Uterus (tissue), 4 donors: ENCODE measurements around the gene SUGCT. TPM values are rescaled to one million over a fixed set of nuclear protein-coding genes. Genes with fewer than 3 reads are reported as not detected.

Experiments used
- DNase-seq, 2 donors: peaks; one replicate each; pipeline ENCODE4 v3.0.0-alpha.2; 2019 to 2020
- H3K27ac ChIP-seq, 2 donors: fragments of 200-600 bp; sonication (generic); 1 replicate in 1 of 2; 2 replicates in 1 of 2; pipeline ENCODE4 v1.5.1; 2016 to 2018
- H3K27me3 ChIP-seq, 2 donors: fragments of 200-600 bp; sonication (generic); one replicate each; pipeline ENCODE4 v1.5.1; 2018 to 2019; ENCODE audit warnings: control low read depth in 1 of 2
- H3K36me3 ChIP-seq, 2 donors: fragments of 200-600 bp; sonication (generic); one replicate each; pipeline ENCODE4 v1.5.1; 2019; ENCODE audit warnings: control low read depth in 1 of 2
- H3K4me1 ChIP-seq, 2 donors: fragments of 200-600 bp; sonication (generic); one replicate each; pipeline ENCODE4 v1.5.1; 2018 to 2019; ENCODE audit warnings: control low read depth in 1 of 2
- H3K4me3 ChIP-seq, 2 donors: fragments of 200-600 bp; sonication (generic); 1 replicate in 1 of 2; 2 replicates in 1 of 2; pipeline ENCODE4 v1.5.1; 2018 to 2019; ENCODE audit warnings: mild to moderate bottlenecking in 1 of 2
- H3K9me3 ChIP-seq, 2 donors: fragments of 200-600 bp; sonication (generic); one replicate each; pipeline ENCODE4 v1.5.1; 2019; ENCODE audit warnings: control low read depth in 1 of 2
- POLR2A ChIP-seq, 2 donors: fragments of 450-650 bp; IDR thresholded peaks; one replicate each; pipeline ENCODE4 v1.6.1; 2016; ENCODE audit warnings: antibody characterized with exemption in 2 of 2, mild to moderate bottlenecking in 1 of 2, moderate library complexity in 1 of 2
- intact Hi-C: fragments of 100-400 bp; cut with DNase I; formaldehyde crosslinking; loops from one replicate; pipeline ENCODE4 v1.15.1; 2023; ENCODE audit warnings: low total_unique reads
- small RNA-seq: library from RNA; depleted of rRNA; stranded (forward); fragments of <200 nt; gene quantifications from one replicate; pipeline ENCODE3, GENCODE V24; 2016
- total RNA-seq, 4 donors: library from RNA; depleted of rRNA in 3 of 4; stranded (reverse); fragments of >200 nt in 3 of 4; gene quantifications; one replicate each; pipeline versions ENCODE4 v1.1.0 to v1.2.4, GENCODE V29; 2014 to 2023
- TF ChIP-seq, protein P1 (sequence below), 4 experiments: fragments of 200-600 bp in 2 of 4; fragments of 450-650 bp in 2 of 4; sonication (generic) in 2 of 4; IDR thresholded peaks; one replicate each; pipeline ENCODE4 v1.5.1; 2016 to 2019; ENCODE audit warnings: antibody characterized with exemption in 4 of 4, mild to moderate bottlenecking in 2 of 4, moderate library complexity in 1 of 4
- donor health status: DM: yes; HTN: yes; CAD: no.

The SUGCT gene
- total RNA-seq, 4 donors from 2014 or later = 2.0 to 9.6 (median 6.3) TPM; not detected in 1

DNA sequence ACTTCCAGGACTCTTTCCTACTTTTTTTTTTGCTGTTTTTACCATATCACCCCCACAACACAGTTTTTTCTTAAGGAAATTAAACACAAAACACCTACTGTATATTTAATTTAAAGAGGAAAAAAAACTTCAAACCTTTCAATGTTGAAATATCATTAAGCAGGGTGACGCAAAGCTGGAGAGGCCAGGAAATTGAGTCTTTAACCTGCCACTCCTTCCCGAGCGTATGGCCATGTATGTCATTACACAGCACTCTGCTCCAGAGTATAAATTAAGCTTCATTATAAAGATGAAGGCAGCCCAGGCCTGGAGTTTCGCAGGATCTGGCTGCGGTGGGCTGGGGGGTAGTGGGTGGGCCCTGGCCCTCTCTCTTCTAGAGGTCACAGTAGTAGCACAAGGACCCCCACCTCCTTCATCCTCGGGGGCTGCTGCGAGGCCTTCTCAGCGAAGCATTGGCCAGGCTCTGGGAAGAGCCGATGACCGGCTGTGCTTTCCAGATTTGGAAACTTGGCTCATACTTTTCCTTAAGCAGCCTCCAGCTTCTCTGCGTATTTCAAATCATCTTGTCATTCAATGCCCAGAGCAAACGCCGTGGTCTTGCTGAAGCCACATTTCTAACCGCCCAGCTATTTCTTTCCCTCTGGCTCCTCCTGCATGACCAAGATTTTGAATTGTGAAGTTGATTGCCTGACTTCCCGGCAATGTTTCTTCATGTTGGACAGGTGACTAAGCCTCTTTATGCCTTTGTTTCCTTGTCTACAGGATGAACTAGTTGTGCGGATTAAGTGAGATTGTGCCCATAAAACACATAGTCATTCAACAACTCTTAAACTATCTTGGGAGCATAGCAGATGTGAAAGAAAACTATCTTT lies 765.1 kb downstream of the SUGCT start:
- DNase-seq = peak; percentile 49 to 56
- TF ChIP-seq, protein P1, sequence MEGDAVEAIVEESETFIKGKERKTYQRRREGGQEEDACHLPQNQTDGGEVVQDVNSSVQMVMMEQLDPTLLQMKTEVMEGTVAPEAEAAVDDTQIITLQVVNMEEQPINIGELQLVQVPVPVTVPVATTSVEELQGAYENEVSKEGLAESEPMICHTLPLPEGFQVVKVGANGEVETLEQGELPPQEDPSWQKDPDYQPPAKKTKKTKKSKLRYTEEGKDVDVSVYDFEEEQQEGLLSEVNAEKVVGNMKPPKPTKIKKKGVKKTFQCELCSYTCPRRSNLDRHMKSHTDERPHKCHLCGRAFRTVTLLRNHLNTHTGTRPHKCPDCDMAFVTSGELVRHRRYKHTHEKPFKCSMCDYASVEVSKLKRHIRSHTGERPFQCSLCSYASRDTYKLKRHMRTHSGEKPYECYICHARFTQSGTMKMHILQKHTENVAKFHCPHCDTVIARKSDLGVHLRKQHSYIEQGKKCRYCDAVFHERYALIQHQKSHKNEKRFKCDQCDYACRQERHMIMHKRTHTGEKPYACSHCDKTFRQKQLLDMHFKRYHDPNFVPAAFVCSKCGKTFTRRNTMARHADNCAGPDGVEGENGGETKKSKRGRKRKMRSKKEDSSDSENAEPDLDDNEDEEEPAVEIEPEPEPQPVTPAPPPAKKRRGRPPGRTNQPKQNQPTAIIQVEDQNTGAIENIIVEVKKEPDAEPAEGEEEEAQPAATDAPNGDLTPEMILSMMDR (IDR thresholded peaks at IDR 0.05) = no peak
- no peak for TF ChIP-seq POLR2A (IDR thresholded peaks at IDR 0.05)

DNA sequence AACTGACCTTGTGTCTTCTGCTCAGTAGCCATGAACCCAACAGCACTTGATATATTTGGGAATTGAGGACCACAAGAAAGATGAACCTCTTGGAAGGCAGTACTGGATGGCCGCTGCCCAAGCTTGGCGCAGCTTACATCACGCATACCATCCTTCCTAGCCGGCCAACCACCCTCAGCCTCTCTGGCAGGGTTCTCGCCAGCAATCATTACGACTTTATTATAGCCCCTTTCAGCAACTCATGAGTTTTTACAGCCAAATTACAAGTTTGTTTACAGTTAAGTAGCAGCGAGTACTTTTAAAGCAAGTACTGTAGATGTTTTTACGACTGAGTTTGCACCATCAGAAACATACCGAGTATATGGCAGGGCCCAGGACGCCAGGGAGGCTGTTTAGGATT lies 769.1 kb downstream of the SUGCT start:
- intact Hi-C loops = no loop called here
- peak overlapping the region; percentile 56 to 60 for H3K27ac ChIP-seq
- TF ChIP-seq, protein P1 (IDR thresholded peaks at IDR 0.05) = no peak
- TF ChIP-seq POLR2A (IDR thresholded peaks at IDR 0.05) = no peak
- no peaks in the 10 kb centered on the region for H3K36me3 ChIP-seq
- no peaks in the 10 kb centered on the region for H3K27me3 ChIP-seq
- no peak overlapping the region for H3K4me3 ChIP-seq
- peak; percentile 45 to 47 for DNase-seq
- no peaks in the 10 kb centered on the region for H3K9me3 ChIP-seq
- H3K4me1 ChIP-seq = peaks cover 0 to under 1% of the 10 kb centered on the region in 2 donors

More for the DNA sequence above, 765.1 kb downstream of the SUGCT start:
- Histone ChIP-seq H3K27me3 (no peaks in the 10 kb centered on the region), H3K9me3 (no peaks in the 10 kb centered on the region), H3K4me3 (peak overlapping the region in 1 of 2 donors; percentile 11), H3K27ac (peak overlapping the region; percentile 61 to 89), H3K4me1 (peaks cover 0 to 3% of the 10 kb centered on the region in 2 donors), H3K36me3 (no peaks in the 10 kb centered on the region)
- intact Hi-C loops = no loop called here

DNA sequence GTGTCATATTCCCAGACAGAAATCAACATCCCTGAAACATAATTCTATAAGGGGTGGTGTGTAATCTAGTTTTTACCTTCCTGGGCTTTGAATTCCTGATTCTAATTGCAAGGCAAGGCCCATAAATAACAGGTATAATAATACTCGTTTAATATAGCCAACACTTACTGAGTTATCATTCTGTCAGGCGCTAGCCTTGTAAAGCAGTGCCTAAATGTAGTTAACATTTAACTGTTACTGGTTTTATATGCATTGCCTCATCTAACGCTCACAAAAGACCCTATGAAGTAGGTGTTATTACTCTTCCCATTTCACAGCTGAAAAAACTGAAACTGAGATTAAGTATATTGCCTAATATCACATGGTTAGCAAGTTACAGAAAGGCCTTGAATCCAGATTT lies 772.5 kb downstream of the SUGCT start:
- TF ChIP-seq, protein P1 (IDR thresholded peaks at IDR 0.05) = no peak
- no peak for TF ChIP-seq POLR2A (IDR thresholded peaks at IDR 0.05)
- Histone ChIP-seq H3K9me3 (no peaks in the 10 kb centered on the region), H3K4me3 (no peak overlapping the region), H3K4me1 (no peaks in the 10 kb centered on the region), H3K27ac (no peak overlapping the region), H3K36me3 (no peaks in the 10 kb centered on the region), H3K27me3 (no peaks in the 10 kb centered on the region)
- no peak for DNase-seq
- intact Hi-C loops = no loop called here

DNA sequence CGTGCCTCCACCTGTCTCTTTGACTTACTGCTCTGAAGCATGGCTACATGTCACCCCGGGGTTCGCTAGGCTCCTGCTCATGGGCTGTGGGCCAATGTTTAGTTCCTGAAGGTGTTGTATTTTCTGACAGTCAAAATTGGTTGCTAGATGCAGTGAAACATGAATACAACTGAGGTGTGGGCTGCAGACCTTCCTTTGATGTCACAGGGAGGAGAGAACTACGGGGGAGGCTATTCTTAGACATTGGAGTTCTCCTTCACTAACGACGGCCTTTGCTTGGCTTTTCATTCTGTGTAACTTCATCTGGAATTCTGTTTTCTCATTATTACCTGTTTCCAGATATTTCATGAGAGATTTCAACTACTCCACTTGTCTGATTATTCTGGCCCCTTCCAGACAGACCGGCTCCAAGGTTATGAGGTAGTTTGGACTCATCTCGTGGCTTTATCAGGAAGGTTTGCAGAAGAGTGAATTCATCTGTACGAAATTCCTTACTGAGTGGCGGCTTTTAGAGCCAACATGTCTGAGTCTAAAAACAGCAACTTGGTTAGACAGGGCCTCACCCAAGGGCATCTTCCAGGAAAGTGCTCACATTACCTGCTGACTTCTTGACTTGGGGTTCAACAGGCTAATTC lies 774.7 kb downstream of the SUGCT start:
- Histone ChIP-seq H3K36me3 (no peaks in the 10 kb centered on the region), H3K9me3 (no peaks in the 10 kb centered on the region), H3K4me1 (no peaks in the 10 kb centered on the region), H3K27me3 (no peaks in the 10 kb centered on the region), H3K4me3 (no peak overlapping the region), H3K27ac (peak overlapping the region; percentile 58 to 60)
- no peak for DNase-seq
- intact Hi-C loops = no loop called here
- TF ChIP-seq POLR2A (IDR thresholded peaks at IDR 0.05) = no peak
- TF ChIP-seq, protein P1 (IDR thresholded peaks at IDR 0.05) = no peak

Small RNA genes within 50 kb of the gene (small RNA-seq; reads per million reads assigned to genes)
- gene AC006023.1 (not detected), gene AC006023.2 (not detected)

Other genes starting within 250 kb of the SUGCT start
- 100 to 1,000 TPM in 2 of 4 donors, 10 to 100 TPM in 2; 48.5 to 144 (median 94.3) TPM for gene CDK13, start 184.7 kb upstream of the SUGCT start, total RNA-seq
- gene MPLKIP, start 383 bp upstream of the SUGCT start, total RNA-seq = 10 to 100 TPM in 3 of 4 donors, 1 to 10 TPM in 1; 8.7 to 33.0 (median 20.1) TPM